MM.1S (cell line): ENCODE measurements around the gene FAM185A.

ENCODE experiments used
- DNase-seq: peaks from one replicate; pipeline ENCODE4 v3.0.0-alpha.2; 2015
- H2AFZ ChIP-seq: fragments of 300-600 bp; sonication (generic); 2 replicates; pipeline ENCODE4 v1.6.0; 2016; ENCODE audit warnings: antibody characterized with exemption, low read length
- H3F3A ChIP-seq: fragments of 300-600 bp; sonication (generic); 2 replicates; pipeline ENCODE4 v1.6.1; 2016; ENCODE audit warnings: mild to moderate bottlenecking, antibody characterized with exemption, low read length, moderate library complexity, mixed read lengths; ENCODE audit not compliant: insufficient read depth
- H3K27ac ChIP-seq: fragments of 300-600 bp; sonication (generic); 2 replicates; pipeline ENCODE4 v1.5.1; 2016; ENCODE audit warnings: mild to moderate bottlenecking, low read length
- H3K27me3 ChIP-seq: fragments of 300-600 bp; sonication (generic); replicated peaks from 2 replicates; pipeline ENCODE4 v1.6.0; 2016; ENCODE audit warnings: low read length; ENCODE audit not compliant: insufficient read depth
- H3K36me3 ChIP-seq: fragments of 300-600 bp; sonication (generic); replicated peaks from 2 replicates; pipeline ENCODE4 v1.6.1; 2016; ENCODE audit warnings: mild to moderate bottlenecking, low read length, mixed read lengths; ENCODE audit not compliant: insufficient read depth
- H3K4me1 ChIP-seq: fragments of 300-600 bp; sonication (generic); 2 replicates; pipeline ENCODE4 v1.6.1; 2016; ENCODE audit warnings: low read length, mixed read lengths
- H3K4me2 ChIP-seq: fragments of 300-600 bp; sonication (generic); 2 replicates; pipeline ENCODE4 v1.6.0; 2016; ENCODE audit warnings: low read depth, low read length
- H3K4me3 ChIP-seq: fragments of 300-600 bp; sonication (generic); 2 replicates; pipeline ENCODE4 v1.5.1; 2016; ENCODE audit warnings: low read length, mixed read lengths
- H3K79me2 ChIP-seq: fragments of 300-600 bp; sonication (generic); 2 replicates; pipeline ENCODE4 v1.6.1; 2016; ENCODE audit warnings: mixed run types, low read length, mixed read lengths
- H3K9ac ChIP-seq: fragments of 300-600 bp; sonication (generic); 2 replicates; pipeline ENCODE4 v1.6.1; 2016; ENCODE audit warnings: low read length, mixed read lengths
- H3K9me2 ChIP-seq: fragments of 300-600 bp; sonication (generic); replicated peaks from 2 replicates; pipeline ENCODE4 v1.6.1; 2016; ENCODE audit warnings: mild to moderate bottlenecking, low read length, mixed read lengths; ENCODE audit not compliant: insufficient read depth
- H3K9me3 ChIP-seq: fragments of 300-600 bp; sonication (generic); replicated peaks from 2 replicates; pipeline ENCODE4 v1.6.1; 2016; ENCODE audit warnings: mild to moderate bottlenecking, low read length, mixed read lengths; ENCODE audit not compliant: insufficient read depth
- H4K20me1 ChIP-seq: fragments of 300-600 bp; sonication (generic); 2 replicates; pipeline ENCODE4 v1.6.1; 2016; ENCODE audit warnings: mild to moderate bottlenecking, low read length, moderate library complexity, mixed read lengths; ENCODE audit not compliant: insufficient read depth
- CTCF ChIP-seq: fragments of 300-600 bp; sonication (generic); IDR thresholded peaks from 2 replicates; pipeline ENCODE4 v1.5.1; 2016; ENCODE audit warnings: antibody characterized with exemption, low read length, mixed read lengths
- EZH2 ChIP-seq: fragments of 300-600 bp; sonication (generic); optimal IDR thresholded peaks from 2 replicates; pipeline ENCODE3; 2017; ENCODE audit warnings: low read depth, mild to moderate bottlenecking, antibody characterized with exemption, low read length, mixed read lengths
- EZH2phosphoT487 ChIP-seq: fragments of 300-600 bp; sonication (generic); IDR thresholded peaks from 2 replicates; pipeline ENCODE4 v1.6.1; 2018; ENCODE audit warnings: antibody characterized with exemption, low read length

Gene FAM185A

GRCh38 chr7:102849079-102849478 is 100.3 kb downstream of the FAM185A start:
- no peaks in the 10 kb centered on the region for H3K9me3 ChIP-seq
- H2AFZ ChIP-seq, result no peak overlapping the region
- H3K4me3 ChIP-seq, result no peak overlapping the region
- no peaks in the 10 kb centered on the region for H3F3A ChIP-seq
- H3K79me2 ChIP-seq, result no peaks in the 10 kb centered on the region
- no peaks in the 10 kb centered on the region for H3K9me2 ChIP-seq
- H3K4me1 ChIP-seq, result no peaks in the 10 kb centered on the region
- H3K27ac ChIP-seq, result no peak overlapping the region
- no peaks in the 10 kb centered on the region for H3K27me3 ChIP-seq
- no peak for DNase-seq
- H3K4me2 ChIP-seq, result no peak overlapping the region
- no peak overlapping the region for H3K9ac ChIP-seq
- no peak for TF ChIP-seq CTCF
- H4K20me1 ChIP-seq, result no peaks in the 10 kb centered on the region
- H3K36me3 ChIP-seq, result no peaks in the 10 kb centered on the region

- no peaks in the 10 kb centered on the region for H4K20me1 ChIP-seq
- H3K4me2 ChIP-seq, result no peak overlapping the region
- H3F3A ChIP-seq, result no peaks in the 10 kb centered on the region
- no peaks in the 10 kb centered on the region for H3K79me2 ChIP-seq
- no peak overlapping the region for H3K27ac ChIP-seq
- DNase-seq, result no peak
- H3K4me3 ChIP-seq, result no peak overlapping the region
- H3K4me1 ChIP-seq, result no peaks in the 10 kb centered on the region
- no peak overlapping the region for H2AFZ ChIP-seq
- TF ChIP-seq CTCF (no peak), EZH2phosphoT487 (no peak), EZH2 (no peak)
- H3K9me3 ChIP-seq, result no peaks in the 10 kb centered on the region
- H3K27me3 ChIP-seq, result no peaks in the 10 kb centered on the region
- H3K9ac ChIP-seq, result no peak overlapping the region
- H3K9me2 ChIP-seq, result no peaks in the 10 kb centered on the region
- no peaks in the 10 kb centered on the region for H3K36me3 ChIP-seq
Observed at GRCh38 chr7:102849538-102849937, 100.7 kb downstream of the FAM185A start.

- H3K79me2 ChIP-seq, result no peaks in the 10 kb centered on the region
- H3K27ac ChIP-seq, result no peak overlapping the region
- H2AFZ ChIP-seq, result no peak overlapping the region
- DNase-seq, result no peak
- H3K9me2 ChIP-seq, result no peaks in the 10 kb centered on the region
- no peaks in the 10 kb centered on the region for H3K4me1 ChIP-seq
- no peaks in the 10 kb centered on the region for H3F3A ChIP-seq
- no peak overlapping the region for H3K9ac ChIP-seq
- no peaks in the 10 kb centered on the region for H3K9me3 ChIP-seq
- no peak overlapping the region for H3K4me2 ChIP-seq
- H4K20me1 ChIP-seq, result no peaks in the 10 kb centered on the region
- TF ChIP-seq EZH2, result no peak
- no peak for TF ChIP-seq CTCF
- no peak for TF ChIP-seq EZH2phosphoT487
- H3K4me3 ChIP-seq, result no peak overlapping the region
- no peaks in the 10 kb centered on the region for H3K36me3 ChIP-seq
- no peaks in the 10 kb centered on the region for H3K27me3 ChIP-seq
Observed at GRCh38 chr7:102856036-102856435, 107.2 kb downstream of the FAM185A start.
